ENCODE results near the gene NOL12.

- no peak for TF ChIP-seq CTCF (IDR thresholded peaks at IDR 0.05 in 8 of 11, conservative IDR thresholded peaks at IDR 0.05 in 3 of 11)
- no peak for TF ChIP-seq POLR2A (IDR thresholded peaks at IDR 0.05)
Measured at GRCh38 chr22:37732699-37733607, 46.8 kb downstream of the NOL12 start.

Data from spleen (tissue), 7 donors.